Choroid plexus epithelial cell (primary cell): ENCODE data around the gene HMCN2.

Source experiments
- DNase-seq: peaks from one replicate; pipeline ENCODE4 v3.0.0-alpha.2; 2010; ENCODE audit warnings: low read depth
- H3K4me3 ChIP-seq: 2 replicates; pipeline ENCODE4 v1.5.1; 2011; ENCODE audit warnings: low read depth, mild to moderate bottlenecking, control low read depth, low read length, moderate library complexity
- TF ChIP-seq, protein P1 (sequence below): conservative IDR thresholded peaks from 2 replicates; pipeline ENCODE4 v1.5.1; 2011; ENCODE audit warnings: low read depth, mild to moderate bottlenecking, control low read depth, inconsistent platforms, low read length, moderate library complexity

The HMCN2 gene

DNA sequence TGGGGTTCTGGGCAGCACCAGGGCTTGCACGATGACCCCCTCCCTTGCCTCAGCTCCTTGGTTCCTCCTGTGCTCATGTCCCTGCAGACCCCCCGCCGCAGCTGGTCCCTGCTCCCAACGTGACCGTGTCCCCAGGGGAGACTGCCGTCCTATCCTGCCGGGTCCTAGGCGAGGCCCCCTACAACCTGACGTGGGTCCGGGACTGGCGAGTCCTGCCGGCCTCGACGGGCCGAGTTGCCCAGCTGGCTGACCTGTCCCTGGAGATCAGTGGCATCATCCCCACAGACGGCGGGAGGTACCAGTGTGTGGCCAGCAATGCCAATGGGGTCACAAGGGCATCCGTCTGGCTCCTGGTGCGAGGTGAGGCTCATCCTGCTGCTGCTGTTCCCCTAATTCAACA lies 39.1 kb downstream of the HMCN2 start:
- H3K4me3 ChIP-seq: no peak overlapping the region
- TF ChIP-seq, protein P1, sequence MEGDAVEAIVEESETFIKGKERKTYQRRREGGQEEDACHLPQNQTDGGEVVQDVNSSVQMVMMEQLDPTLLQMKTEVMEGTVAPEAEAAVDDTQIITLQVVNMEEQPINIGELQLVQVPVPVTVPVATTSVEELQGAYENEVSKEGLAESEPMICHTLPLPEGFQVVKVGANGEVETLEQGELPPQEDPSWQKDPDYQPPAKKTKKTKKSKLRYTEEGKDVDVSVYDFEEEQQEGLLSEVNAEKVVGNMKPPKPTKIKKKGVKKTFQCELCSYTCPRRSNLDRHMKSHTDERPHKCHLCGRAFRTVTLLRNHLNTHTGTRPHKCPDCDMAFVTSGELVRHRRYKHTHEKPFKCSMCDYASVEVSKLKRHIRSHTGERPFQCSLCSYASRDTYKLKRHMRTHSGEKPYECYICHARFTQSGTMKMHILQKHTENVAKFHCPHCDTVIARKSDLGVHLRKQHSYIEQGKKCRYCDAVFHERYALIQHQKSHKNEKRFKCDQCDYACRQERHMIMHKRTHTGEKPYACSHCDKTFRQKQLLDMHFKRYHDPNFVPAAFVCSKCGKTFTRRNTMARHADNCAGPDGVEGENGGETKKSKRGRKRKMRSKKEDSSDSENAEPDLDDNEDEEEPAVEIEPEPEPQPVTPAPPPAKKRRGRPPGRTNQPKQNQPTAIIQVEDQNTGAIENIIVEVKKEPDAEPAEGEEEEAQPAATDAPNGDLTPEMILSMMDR: no peak
- DNase-seq: no peak

DNA sequence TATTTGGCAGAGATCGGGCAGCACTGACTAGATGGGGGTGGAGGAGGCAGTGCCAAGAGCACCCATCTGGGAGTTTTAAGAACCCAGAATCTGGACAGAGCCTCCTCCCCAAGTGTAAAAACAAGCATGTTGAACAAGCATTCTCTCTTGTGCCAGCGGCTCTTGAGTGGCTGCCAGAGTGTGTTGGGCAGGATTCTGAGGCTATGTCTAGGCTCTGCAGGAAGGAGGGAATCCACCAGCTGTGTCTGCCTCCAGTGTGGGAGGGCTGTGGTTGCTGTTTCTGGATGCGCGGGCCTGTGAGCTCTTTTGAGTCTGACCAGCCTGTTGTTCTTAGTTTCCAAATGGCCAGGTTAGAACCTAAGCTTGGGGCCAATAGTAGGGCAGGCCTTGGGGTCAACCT lies 39.8 kb downstream of the HMCN2 start:
- TF ChIP-seq, protein P1: no peak
- no peak for DNase-seq
- no peak overlapping the region for H3K4me3 ChIP-seq

DNA sequence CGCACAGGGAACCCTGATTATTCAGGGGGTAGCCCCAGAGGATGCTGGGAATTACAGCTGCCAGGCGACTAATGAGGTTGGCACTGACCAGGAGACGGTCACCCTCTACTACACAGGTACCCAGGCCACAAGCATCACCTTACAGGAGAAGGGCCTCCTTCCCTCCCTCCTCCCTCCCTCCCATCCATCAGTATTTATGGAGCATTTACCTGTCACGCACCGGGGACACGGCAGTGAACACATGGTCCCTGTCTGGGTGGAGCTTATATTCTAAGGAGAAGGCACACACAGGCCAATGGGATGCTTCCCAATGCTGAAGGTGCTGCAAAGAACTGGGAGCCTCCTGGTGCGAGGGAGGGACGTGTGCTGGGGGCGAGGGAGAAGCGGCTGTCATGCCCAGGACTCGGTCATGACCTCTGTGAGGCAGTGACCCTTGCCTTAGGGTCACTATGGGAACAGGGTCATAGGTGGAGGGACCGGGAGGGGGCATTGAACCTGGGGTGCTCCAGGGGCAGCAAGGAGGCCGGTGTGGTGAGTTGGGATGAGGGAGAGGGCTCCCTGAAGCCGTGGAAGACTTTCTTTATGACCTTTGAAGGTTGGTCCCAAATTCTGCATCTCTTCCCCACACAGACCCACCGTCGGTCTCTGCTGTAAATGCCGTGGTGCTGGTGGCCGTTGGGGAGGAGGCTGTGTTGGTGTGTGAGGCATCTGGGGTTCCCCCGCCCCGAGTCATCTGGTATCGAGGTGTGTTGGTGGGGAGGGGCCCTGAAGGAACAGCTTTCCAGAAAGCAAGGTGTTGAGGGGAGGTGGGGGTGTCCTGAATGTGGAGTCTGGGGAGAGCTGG lies 41.5 kb downstream of the HMCN2 start:
- DNase-seq: no peak
- H3K4me3 ChIP-seq: no peak overlapping the region
- TF ChIP-seq, protein P1: no peak

DNA sequence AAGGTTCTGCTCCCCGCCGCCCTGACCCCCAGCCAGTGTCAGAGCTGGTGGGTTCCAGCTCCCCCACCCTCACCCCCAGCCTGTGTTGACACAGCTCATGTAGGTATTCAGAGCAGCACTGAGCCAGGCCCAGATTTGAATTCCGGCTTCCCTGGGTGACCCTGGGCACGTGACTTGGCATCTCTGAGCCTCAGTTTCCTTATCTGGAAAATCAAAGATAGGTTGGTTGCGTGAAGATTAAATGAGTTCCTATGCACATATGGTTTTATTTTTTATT lies 42.0 kb downstream of the HMCN2 start:
- H3K4me3 ChIP-seq: no peak overlapping the region
- TF ChIP-seq, protein P1: no peak
- no peak for DNase-seq

DNA sequence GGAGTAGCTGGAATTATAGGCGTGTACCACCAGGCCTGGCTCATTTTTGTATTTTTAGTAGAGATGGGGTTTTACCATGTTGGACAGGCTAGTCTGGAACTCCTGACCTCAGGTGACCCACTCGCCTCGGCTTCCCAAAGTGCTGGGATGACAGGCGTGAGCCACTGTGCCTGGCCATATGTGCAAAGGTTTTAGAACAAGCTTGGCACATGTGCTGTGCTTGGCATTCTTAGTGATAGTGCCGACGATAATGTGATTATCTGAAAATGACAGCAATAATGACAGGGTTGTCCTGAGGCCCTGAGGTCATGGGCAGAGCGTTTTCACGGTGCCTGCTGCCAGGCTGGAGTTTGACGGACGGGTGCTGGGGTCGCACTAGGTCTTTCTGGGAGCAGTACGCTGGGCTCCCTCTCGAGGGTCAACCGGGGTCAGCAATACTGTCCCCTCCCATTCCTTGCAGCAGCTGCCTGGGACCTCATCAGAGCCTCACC lies 42.6 kb downstream of the HMCN2 start:
- H3K4me3 ChIP-seq: no peak overlapping the region
- DNase-seq: no peak
- TF ChIP-seq, protein P1: no peak

DNA sequence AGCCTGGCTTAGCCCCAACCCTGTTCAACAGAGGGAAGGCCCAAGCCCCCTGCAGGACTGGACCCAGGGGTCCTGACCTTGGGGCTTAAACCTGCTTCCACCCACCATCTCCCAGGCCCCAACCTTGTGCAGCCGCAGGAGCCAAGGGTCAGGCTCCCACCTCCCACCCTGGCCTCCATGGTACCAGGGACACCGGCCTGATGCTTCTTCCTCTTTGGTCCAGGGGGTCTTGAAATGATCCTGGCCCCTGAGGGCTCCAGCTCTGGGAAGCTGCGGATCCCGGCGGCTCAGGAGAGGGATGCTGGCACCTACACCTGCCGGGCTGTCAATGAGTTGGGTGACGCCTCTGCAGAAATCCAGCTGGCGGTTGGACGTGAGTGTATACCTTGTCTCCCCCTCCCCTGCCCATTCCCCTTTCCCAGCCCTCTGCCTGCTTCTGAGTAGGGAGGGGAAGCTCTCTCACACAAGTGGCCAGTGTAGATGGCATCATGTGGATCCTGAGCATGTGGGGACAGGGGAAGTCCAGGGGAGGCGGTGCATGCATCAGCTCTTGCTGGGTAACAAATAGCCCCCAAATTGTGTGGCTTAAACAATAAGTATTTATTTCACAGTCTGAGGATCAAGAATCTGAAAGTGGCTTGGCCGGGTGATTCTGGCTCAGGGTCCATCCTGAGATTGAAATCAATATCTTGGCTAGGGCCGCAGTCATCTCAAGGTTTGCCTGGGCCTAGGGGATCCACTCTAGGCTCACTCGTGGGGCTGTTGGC lies 44.3 kb downstream of the HMCN2 start:
- TF ChIP-seq, protein P1: no peak
- no peak for DNase-seq
- H3K4me3 ChIP-seq: no peak overlapping the region

DNA sequence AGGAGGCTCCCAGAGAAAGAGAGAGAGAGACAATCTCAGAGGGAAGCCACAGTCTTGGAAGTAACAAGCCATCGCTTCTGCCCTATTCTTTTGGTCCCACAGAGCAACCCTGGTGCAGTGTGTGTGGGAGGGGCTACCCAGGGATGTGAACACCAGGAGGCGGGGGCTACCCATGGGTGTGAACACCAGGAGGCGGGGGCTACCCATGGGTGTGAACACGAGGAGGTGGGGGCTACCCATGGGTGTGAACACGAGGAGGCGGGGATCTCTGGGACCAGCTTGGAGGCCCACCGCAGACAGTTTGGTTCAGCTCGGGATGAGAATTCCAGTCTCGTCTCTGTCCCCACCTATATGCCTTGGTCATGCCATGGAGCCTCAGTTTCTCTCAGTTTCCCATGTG lies 44.9 kb downstream of the HMCN2 start:
- H3K4me3 ChIP-seq: no peak overlapping the region
- DNase-seq: no peak
- TF ChIP-seq, protein P1: no peak
